CD4-positive, alpha-beta T cell treated with Interleukin-15 for 1 hour (primary cell): ENCODE data around the gene NOL4.
"Not testable (repeated sequence)": the region's sequence is repeated elsewhere in the genome, so short reads cannot be mapped to it uniquely, and the experiment has no call there.

Source experiments
- DNase-seq: peaks from one replicate; pipeline ENCODE4 v3.0.0-alpha.2; 2020

NOL4 gene, protein sequence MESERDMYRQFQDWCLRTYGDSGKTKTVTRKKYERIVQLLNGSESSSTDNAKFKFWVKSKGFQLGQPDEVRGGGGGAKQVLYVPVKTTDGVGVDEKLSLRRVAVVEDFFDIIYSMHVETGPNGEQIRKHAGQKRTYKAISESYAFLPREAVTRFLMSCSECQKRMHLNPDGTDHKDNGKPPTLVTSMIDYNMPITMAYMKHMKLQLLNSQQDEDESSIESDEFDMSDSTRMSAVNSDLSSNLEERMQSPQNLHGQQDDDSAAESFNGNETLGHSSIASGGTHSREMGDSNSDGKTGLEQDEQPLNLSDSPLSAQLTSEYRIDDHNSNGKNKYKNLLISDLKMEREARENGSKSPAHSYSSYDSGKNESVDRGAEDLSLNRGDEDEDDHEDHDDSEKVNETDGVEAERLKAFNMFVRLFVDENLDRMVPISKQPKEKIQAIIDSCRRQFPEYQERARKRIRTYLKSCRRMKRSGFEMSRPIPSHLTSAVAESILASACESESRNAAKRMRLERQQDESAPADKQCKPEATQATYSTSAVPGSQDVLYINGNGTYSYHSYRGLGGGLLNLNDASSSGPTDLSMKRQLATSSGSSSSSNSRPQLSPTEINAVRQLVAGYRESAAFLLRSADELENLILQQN

DNA sequence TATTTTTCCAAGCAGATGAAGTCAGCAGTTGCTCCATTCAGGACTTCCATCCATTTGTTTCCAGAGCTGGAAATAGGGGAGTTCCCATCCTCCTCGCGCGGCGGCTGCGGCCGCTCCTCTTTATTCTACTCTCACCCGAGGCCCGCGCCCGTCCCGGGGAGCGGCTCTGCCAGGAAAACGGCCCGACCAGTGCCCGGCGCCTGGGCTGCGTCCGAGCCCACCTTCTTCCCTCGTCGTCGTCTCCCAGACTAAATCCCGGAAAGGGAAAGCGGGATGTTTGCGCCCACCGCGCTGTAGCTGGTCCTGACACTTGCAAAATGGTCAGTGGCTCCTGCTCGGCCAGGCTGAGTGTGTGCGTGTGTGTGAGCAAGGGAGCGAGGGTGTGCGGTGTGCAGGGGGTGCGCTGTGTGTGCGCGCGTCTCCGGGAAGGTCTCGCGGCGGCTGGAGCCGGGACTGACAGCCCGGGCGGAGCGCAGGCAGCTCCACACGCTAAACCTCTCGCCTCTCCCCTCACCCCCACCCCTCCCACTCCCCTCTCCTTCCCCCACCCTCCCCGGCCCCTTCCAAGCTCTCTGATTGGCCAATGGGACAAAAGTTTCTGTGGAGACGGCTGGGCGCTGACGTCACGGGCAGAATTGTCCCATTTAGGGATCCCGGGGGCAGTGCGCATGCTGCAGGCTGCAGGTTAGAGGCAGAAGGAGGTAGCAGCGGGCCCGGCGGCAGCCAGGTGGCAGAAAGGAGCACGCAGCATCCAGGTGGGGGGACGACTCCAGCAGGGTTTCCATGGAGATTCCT is at the start of gene NOL4:
Gene NOL4 (minus strand): TSS at position 491 of the 795 bp plus-strand sequence. CDS start 1,660 bp downstream, outside the sequence.
- DNase-seq = no peak

GRCh38 chr18:34266029-34266428 is 41.3 kb upstream of the NOL4 start:
- not testable (repeated sequence) for DNase-seq

GRCh38 chr18:34261865-34262780 is 37.4 kb upstream of the NOL4 start:
- no peak for DNase-seq

DNA sequence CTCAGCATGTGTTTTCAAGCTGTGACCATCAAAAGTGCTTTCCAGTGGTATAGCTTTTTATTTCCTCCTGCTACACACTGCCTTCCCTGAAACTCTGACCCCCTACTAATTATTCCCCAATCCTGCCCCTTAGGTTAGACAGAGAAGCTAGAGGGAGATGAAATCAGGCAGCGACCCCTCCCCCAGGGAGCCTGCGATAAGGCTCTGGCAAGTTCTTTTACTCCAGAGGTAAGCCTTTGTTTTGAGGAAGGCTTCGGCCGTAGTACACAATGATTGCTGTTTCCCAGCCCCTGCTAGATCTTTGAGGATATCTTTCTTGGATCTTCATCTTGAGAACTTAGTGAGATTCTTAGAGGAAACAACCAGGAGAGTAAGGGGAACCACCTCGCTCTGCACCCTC is 33.5 kb upstream of the NOL4 start:
- no peak for DNase-seq

- DNase-seq = no peak
These were observed 27.2 kb upstream of the NOL4 start for GRCh38 chr18:34251919-34252318.

DNA sequence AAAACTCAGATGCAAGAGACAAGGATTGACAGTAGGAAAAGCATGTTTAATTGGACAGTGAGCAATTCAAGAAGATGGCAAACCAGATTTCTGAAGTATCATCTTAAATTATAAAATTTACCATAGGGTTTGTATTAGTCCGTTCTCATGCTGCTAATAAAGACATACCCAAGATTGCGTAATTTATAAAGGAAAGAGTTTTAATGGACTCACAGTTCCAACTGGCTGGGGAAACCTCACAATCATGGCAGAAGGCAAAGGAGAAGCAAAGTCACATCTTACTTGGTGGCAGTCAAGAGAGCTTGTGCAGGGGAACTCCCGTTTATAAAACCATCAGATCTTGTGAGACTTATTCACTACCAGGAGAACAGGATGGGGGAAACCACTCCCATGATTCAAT is 24.0 kb upstream of the NOL4 start:
- DNase-seq = no peak

DNA sequence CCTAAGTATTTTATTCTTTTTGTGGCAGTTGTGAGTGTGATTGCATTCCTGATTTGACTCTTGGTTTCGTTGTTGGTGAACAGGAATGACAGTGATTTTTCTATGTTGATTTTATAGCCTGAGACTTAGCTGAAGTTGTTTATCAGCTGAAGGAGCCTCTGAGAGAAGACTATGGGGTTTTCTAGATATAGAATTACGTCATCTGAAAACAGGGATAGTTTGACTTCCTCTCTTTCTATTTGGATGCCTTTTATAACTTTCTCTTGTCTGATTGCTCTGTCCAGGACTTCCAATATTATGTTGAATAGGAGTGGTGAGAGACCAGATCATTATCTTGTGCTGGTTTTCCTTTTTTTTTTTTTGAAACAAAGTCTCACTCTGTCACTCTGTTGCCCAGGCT is 18.0 kb upstream of the NOL4 start:
- DNase-seq = no peak

DNA sequence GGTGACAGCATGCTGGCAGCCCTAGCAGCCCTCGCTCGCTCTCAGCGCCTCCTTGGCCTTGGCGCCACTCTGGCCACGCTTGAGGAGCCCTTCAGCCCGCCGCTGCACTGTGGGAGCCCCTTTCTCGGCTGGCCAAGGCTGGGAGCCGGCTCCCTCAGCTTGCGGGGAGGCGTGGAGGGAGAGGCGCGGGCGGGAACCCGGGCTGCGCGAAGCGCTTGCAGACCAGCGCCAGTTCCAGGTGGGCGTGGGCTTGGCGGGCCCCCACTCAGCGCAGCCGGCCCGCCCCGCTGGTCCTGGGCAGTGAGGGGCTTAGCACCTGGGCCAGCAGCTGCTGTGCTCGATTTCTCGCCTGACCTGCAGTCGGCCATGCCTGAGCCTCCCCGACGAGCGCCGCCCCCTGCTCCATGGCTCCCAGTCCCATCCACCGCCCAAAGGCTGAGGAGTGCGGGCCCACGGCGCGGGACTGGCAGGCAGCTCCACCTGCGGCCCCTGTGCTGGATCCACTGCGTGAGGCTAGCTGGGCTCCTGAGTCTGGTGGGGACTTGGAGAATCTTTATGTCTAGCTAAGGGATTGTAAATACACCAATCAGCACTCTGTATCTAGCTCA is 9.2 kb upstream of the NOL4 start:
- not testable (repeated sequence) for DNase-seq

DNA sequence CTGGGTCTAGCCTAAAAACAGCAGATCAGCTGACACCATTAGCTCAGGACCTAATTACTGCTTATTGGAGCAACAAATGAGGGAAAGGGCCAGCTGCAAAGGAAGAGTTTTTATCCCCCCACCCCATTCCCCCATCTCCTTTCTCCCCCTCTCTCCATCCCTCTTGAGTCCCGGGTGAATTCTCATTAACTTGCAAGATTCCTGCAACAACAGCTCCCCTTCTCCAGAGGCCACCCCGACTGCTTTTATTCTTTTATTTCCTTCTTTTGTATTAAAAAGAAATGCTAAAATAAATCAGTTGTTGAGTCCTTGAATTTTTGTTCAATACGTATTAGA is 473 bp upstream of the NOL4 start:
- DNase-seq = no peak

DNA sequence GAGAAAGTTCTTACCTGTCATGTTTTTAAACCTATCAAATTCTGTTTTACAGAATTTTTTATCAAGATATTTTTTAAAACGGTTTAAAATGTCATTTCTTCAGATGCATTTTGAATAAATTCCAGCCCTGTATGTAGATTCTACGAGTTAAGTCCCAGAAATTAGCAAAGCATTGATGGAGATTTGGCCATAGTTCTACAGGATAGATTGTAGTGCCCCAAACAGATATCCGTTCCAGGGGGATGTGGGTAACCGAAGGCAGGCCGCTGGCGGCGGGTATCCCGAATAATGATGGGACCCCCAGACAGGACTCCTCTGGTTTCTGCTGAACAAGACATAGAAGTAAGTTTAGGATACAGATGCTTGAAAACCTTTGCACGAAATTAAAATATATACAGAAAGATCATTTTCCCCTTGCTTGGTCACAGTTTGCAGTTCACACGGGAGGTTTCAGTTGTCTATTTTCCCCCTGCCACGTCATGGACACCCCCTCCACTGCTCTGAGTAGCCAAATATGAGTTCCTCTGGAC is 755 bp downstream of the NOL4 start:
- DNase-seq = no peak

GRCh38 chr18:34223164-34223892 is 1.4 kb downstream of the NOL4 start:
- no peak for DNase-seq

DNA sequence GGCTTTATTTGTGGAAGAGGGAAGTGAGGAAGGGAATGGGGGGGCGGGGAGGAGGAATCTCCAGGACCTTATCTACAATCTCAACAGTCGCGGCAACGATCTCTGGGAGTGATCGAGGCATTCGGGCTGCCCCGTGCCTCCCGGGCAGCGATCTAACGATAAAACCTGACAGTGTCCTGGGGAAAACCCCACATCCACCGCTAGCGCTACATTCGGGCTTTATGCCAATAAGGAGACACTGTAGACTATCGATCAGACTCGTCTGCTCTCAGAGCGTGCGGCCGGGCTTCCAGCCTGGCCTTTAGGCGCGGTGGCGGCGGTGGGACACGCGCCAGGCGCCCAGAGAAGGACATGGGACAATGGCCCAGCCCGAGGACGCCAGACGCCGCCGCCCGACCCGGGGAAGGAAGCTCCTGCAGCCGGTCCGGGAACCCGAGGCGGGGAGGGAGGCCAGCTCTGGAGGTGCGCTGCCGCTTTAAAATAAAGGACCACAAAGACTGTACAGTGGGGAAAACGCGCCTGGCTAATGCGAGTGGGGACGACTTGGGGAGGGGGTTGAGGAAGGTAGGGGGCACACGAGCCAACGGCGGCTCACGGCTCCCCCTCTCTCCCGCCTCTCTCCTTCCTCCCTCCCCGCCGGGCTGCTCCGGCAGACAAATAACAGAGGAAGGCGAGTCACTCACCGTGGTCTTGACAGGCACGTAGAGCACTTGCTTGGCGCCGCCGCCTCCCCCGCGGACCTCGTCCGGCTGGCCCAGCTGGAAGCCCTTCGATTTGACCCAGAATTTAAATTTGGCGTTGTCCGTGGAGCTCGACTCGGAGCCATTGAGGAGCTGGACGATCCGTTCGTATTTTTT is 2.2 kb downstream of the NOL4 start:
- no peak for DNase-seq

DNA sequence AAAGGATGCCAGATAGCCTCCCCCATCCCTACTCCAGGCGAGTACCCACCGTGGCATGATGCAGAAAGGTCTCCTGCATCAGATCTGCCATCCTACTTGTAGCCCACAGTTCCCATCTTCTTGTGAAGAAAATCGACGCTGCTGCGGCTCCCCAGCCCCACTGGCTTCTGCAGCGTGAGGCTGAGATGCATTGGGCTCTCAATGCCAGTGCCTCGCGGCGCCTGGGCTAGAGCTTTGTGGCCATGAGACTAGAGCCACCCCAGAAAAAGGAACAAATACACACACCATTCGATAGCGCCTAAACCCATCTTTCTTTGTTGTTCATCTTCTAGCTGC is 2.8 kb downstream of the NOL4 start:
- DNase-seq = no peak

DNA sequence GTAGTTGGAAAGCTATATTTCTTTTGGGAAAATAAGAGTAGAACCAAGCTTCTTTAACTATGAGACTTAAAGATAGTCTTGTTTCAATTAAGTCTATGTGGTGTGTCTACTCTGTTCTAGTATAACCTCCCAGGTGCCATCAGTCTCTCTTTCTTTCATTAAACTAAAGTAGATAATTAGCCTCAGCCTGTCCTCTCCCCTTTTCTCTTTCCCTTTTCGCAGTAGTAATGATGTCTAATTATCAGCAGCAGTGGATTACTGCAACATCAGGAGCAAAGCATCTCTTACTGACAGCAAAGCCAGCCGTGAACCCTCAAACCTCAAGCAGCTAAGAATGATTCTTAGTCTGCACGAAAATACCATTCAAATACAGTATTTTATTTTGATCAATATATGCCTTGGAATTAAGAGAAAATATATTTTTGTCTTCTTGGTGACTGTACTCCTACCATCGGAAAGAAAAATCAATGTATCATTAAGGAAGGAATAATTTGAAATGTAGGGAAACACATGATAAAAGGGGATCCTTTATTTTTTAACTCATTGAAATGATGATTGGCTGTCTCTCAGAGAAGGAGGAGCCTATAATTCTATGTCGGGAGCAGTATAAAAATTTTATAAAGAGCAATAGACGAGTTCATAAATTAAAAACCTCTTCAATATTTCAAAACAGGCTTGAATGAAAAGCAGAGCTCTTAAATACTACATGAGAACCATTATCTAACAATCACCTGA is 4.5 kb downstream of the NOL4 start:
- no peak for DNase-seq

GRCh38 chr18:34219651-34220050 is 5.1 kb downstream of the NOL4 start:
- DNase-seq = no peak

DNA sequence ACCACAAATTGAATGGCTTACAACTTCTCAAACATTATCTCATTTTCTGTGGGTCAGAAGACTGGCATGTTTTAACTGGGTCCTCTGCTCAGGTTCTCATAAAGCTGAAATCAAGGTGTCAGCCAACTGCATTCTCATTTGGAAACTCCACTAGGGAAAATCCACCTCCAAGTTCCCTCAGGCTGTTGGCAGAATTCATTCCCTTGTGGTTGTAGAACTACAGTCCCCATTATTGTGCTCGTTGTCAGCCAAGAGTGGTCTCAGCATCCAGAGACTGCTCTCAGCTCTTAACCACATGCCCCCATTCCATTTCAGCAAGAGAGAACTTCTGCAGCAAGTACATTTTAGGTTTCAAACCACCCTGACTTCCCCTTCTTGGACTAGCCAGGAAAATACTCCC is 12.2 kb downstream of the NOL4 start:
- no peak for DNase-seq

DNA sequence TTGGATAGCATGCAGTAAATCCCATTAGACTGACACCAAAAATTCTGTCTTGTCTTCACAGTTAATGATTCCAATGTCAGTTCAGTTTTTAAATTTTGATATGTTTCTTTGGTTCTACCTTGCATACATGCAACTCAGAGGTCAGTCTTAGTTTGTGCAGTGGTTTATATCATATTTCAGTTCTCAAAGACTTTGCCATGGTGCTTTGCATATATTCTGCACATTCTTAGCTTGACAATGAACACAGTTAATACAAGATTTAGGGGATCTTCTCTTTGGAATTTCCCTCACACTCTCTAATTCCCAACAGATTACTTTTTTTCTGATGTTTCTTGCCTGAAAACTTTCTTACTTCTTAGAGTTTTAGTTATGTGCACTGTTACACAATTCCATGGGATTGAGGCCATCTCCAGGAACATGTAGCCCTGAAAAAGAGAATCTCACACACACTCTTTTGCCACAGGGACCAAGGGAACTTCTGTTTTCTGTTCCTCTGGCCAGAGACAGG is 17.3 kb downstream of the NOL4 start:
- DNase-seq = no peak

GRCh38 chr18:34203866-34204265 is 20.8 kb downstream of the NOL4 start:
- DNase-seq = no peak

DNA sequence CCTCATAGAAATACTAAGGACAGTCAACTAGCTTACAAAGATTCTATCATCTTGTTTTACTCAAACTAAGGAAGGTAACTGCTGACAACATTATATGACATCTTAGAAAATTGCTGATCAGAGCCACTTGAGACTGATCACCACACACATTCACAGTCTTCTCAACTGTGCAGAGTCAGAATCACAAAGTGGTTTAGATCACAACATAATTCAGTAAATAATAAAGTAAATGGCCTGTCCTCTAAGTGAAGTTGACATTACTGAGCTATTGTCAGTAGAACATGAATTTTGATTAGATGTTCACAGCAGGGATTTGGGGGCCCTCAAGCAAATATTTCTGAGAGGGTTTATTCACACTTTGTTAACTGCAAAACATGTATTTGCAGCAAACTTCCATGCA is 28.5 kb downstream of the NOL4 start:
- DNase-seq = no peak

- DNase-seq = no peak
These were observed 30.5 kb downstream of the NOL4 start for GRCh38 chr18:34194239-34194638.
